Hepatocyte (in vitro differentiated cells): Measurements from ENCODE around the gene STARD13. TPM values are rescaled to one million over a fixed set of nuclear protein-coding genes. Genes with fewer than 3 reads are reported as not detected.
A peak's percentile ranks its signal among the peaks of the same experiment; 100 is the strongest.

ENCODE experiments used
- DNase-seq: peaks from one replicate; pipeline ENCODE4 v3.0.0-alpha.2; 2016; ENCODE audit warnings: low spot score
- H2AFZ ChIP-seq: fragments of 200-600 bp; sonication (generic); 2 replicates; pipeline ENCODE4 v1.6.0; 2016; ENCODE audit warnings: antibody characterized with exemption, mild to moderate bottlenecking
- H3K27ac ChIP-seq: fragments of 200-600 bp; sonication (generic); 2 replicates; pipeline ENCODE4 v1.5.1; 2016; ENCODE audit warnings: mild to moderate bottlenecking
- H3K27me3 ChIP-seq: fragments of 200-600 bp; sonication (generic); 2 replicates; pipeline ENCODE4 v1.6.1; 2016
- H3K36me3 ChIP-seq: fragments of 200-600 bp; sonication (generic); replicated peaks from 2 replicates; pipeline ENCODE4 v1.5.1; 2016; ENCODE audit warnings: low read depth; ENCODE audit not compliant: insufficient read depth
- H3K4me1 ChIP-seq: fragments of 200-600 bp; sonication (generic); 2 replicates; pipeline ENCODE4 v1.5.1; 2016; ENCODE audit warnings: mild to moderate bottlenecking, moderate library complexity; ENCODE audit not compliant: insufficient read depth
- H3K4me2 ChIP-seq: fragments of 200-600 bp; sonication (generic); 2 replicates; pipeline ENCODE4 v1.6.0; 2016
- H3K4me3 ChIP-seq: fragments of 200-600 bp; sonication (generic); 2 replicates; pipeline ENCODE4 v1.5.1; 2016; ENCODE audit warnings: mild to moderate bottlenecking
- H3K79me2 ChIP-seq: fragments of 200-600 bp; sonication (generic); 2 replicates; pipeline ENCODE4 v1.6.0; 2017; ENCODE audit warnings: mild to moderate bottlenecking
- H3K9me2 ChIP-seq: fragments of 200-600 bp; sonication (generic); replicated peaks from 2 replicates; pipeline ENCODE4 v1.6.0; 2017; ENCODE audit warnings: mild to moderate bottlenecking; ENCODE audit not compliant: insufficient read depth
- H3K9me3 ChIP-seq: fragments of 200-600 bp; sonication (generic); 2 replicates; pipeline ENCODE4 v1.5.1; 2016; ENCODE audit warnings: low read depth, mild to moderate bottlenecking
- H4K20me1 ChIP-seq: fragments of 200-600 bp; sonication (generic); 2 replicates; pipeline ENCODE4 v1.6.0; 2016; ENCODE audit warnings: mild to moderate bottlenecking; ENCODE audit not compliant: insufficient read depth, poor library complexity, severe bottlenecking
- EZH2 ChIP-seq: fragments of 200-600 bp; sonication (generic); IDR thresholded peaks from 2 replicates; pipeline ENCODE4 v1.6.1; 2016; ENCODE audit warnings: antibody characterized with exemption, mild to moderate bottlenecking, borderline replicate concordance
- EZH2phosphoT487 ChIP-seq: fragments of 200-600 bp; sonication (generic); IDR thresholded peaks from one replicate; pipeline ENCODE4 v1.6.1; 2018; ENCODE audit warnings: antibody characterized with exemption, mild to moderate bottlenecking, low read depth, moderate library complexity; ENCODE audit not compliant: unreplicated experiment, severe bottlenecking
- WGBS: methylation state at CpG from one replicate; pipeline ENCODE4 v1.1.6; 2016; ENCODE audit warnings: low lambda C conversion rate; ENCODE audit errors: missing lambda C conversion rate; 5-methylcytosine and 5-hydroxymethylcytosine counted together
- polyA plus RNA-seq: library from polyadenylated mRNA; unstranded; fragments of >200 nt; fragmentation: Nextera tagmentation; extraction: Ambion mirVana; gene quantifications from 2 replicates; pipeline ENCODE4 v1.2.1, GENCODE V29; 2016
- total RNA-seq: library from RNA; depleted of rRNA; stranded (reverse); fragments of >200 nt; gene quantifications from 2 replicates; pipeline ENCODE4 v1.2.3, GENCODE V29; 2014
- TF ChIP-seq, protein P1 (sequence below): fragments of 200-600 bp; sonication (generic); IDR thresholded peaks from 2 replicates; pipeline ENCODE4 v1.5.1; 2016; ENCODE audit warnings: antibody characterized with exemption, mild to moderate bottlenecking; ENCODE audit not compliant: poor library complexity

STARD13 gene
- total and polyA plus RNA-seq, 2 experiments from 2014 or later = 5.4 to 13.5 TPM

DNA sequence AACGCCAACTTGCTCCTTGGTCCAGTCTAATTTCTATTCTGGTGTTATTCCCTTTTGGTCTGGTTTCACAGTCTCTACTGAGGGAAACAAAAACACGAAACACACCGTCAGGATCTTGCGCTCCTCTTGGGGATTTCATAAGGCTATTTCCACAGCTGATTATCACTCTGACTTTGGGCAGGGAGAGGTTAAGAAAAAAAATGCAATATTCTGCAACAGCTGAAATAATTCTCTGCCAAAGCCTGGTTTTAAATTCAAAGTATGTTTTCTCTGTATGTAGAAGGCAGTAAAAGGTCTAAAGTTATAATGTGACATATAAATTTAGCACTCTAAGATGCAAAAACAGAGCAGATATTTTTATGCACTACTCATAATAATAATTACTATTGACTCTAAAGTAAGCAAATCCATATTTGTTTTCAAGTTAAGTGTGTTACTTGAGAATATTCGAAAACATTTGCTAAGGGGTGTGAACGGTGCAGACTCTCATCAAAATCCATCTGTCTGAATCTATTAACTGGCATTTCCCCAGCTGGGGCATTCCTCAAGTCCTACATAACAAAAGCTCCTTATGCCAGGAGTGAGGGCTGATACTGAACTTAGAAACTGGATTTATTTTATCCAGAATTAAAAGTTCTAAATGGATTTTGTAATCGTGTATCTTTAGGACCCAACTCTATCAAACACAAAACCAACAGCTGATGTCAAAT lies 38.4 kb upstream of the STARD13 start:
- H3K27ac ChIP-seq = no peak overlapping the region
- H3K9me2 ChIP-seq = no peaks in the 10 kb centered on the region
- no peak for DNase-seq
- no peaks in the 10 kb centered on the region for H3K4me1 ChIP-seq
- H4K20me1 ChIP-seq = no peaks in the 10 kb centered on the region
- H3K79me2 ChIP-seq = no peaks in the 10 kb centered on the region
- H3K9me3 ChIP-seq = no peaks in the 10 kb centered on the region
- no peak overlapping the region for H2AFZ ChIP-seq
- WGBS = 84% methylated on average over 7 of the region's 7 CpGs
- no peaks in the 10 kb centered on the region for H3K27me3 ChIP-seq
- H3K4me3 ChIP-seq = no peak overlapping the region
- no peaks in the 10 kb centered on the region for H3K36me3 ChIP-seq
- TF ChIP-seq EZH2phosphoT487 = no peak
- TF ChIP-seq EZH2 = no peak
- TF ChIP-seq, protein P1, sequence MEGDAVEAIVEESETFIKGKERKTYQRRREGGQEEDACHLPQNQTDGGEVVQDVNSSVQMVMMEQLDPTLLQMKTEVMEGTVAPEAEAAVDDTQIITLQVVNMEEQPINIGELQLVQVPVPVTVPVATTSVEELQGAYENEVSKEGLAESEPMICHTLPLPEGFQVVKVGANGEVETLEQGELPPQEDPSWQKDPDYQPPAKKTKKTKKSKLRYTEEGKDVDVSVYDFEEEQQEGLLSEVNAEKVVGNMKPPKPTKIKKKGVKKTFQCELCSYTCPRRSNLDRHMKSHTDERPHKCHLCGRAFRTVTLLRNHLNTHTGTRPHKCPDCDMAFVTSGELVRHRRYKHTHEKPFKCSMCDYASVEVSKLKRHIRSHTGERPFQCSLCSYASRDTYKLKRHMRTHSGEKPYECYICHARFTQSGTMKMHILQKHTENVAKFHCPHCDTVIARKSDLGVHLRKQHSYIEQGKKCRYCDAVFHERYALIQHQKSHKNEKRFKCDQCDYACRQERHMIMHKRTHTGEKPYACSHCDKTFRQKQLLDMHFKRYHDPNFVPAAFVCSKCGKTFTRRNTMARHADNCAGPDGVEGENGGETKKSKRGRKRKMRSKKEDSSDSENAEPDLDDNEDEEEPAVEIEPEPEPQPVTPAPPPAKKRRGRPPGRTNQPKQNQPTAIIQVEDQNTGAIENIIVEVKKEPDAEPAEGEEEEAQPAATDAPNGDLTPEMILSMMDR = no peak
- H3K4me2 ChIP-seq = peak overlapping the region; percentile 19

DNA sequence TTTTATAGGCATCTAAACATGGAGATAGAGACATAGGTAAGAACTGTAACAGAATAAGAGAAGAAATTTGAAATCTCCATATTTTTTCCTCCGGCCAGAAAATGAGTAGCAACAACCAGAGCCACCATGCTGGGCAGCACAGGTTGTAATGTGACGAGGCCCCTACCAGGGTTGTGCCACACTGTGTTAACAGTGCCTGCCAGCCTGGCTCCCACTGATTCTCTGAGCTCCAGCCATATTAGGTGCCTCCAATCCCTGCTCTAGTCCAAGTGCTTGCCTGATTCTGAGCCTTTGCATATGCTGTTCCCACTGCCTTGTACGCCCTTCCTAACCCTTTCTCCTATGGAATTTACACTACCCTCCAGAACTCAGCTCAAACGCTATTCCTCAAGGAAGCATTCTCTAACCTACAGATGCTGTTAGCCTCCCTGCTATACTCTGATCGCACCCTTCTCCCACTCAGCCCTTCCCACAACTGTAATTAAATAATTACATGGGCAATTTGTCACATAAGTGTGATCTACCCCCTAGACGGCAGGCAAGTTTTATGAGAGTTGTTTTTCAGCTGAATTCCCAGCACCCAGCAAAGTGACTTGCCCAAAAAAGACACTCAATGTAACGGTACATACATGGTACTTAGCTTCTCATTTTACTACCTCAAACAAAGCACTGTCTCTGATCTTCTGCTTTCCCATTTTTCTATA lies 37.6 kb upstream of the STARD13 start:
- no peak overlapping the region for H2AFZ ChIP-seq
- no peaks in the 10 kb centered on the region for H3K36me3 ChIP-seq
- no peaks in the 10 kb centered on the region for H3K4me1 ChIP-seq
- H3K27me3 ChIP-seq = no peaks in the 10 kb centered on the region
- peaks cover under 1% of the 10 kb centered on the region for H3K9me3 ChIP-seq
- H4K20me1 ChIP-seq = no peaks in the 10 kb centered on the region
- no peak for DNase-seq
- no peaks in the 10 kb centered on the region for H3K9me2 ChIP-seq
- no peaks in the 10 kb centered on the region for H3K79me2 ChIP-seq
- whole genome bisulfite sequencing = 87% methylated on average over 7 of the region's 7 CpGs
- peak overlapping the region; percentile 27 for H3K27ac ChIP-seq
- TF ChIP-seq, protein P1 = no peak
- no peak for TF ChIP-seq EZH2phosphoT487
- TF ChIP-seq EZH2 = no peak
- H3K4me2 ChIP-seq = no peak overlapping the region
- no peak overlapping the region for H3K4me3 ChIP-seq

DNA sequence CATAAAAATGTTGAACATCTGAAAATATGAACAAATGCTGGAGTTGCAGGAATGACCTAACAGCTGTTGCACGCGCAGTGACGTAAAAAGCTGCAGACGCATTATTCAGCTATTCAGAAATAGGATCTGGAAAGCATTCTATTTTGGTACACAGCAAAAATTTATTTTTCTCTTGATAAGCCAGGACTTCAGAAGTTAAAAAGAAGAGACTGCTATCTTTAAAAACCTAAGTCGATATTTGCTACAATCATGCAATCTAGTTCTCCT lies 36.9 kb upstream of the STARD13 start:
- peak overlapping the region; percentile 59 for H3K4me2 ChIP-seq
- peaks cover 4% of the 10 kb centered on the region for H3K9me3 ChIP-seq
- H3K79me2 ChIP-seq = no peaks in the 10 kb centered on the region
- no peak for DNase-seq
- H3K27me3 ChIP-seq = no peaks in the 10 kb centered on the region
- no peaks in the 10 kb centered on the region for H3K4me1 ChIP-seq
- no peaks in the 10 kb centered on the region for H3K9me2 ChIP-seq
- no peak overlapping the region for H3K4me3 ChIP-seq
- no peaks in the 10 kb centered on the region for H3K36me3 ChIP-seq
- peak overlapping the region; percentile 27 for H3K27ac ChIP-seq
- no peak overlapping the region for H2AFZ ChIP-seq
- no peaks in the 10 kb centered on the region for H4K20me1 ChIP-seq
- 87% methylated on average over 5 of the region's 5 CpGs for WGBS
- TF ChIP-seq EZH2 = no peak
- no peak for TF ChIP-seq EZH2phosphoT487
- TF ChIP-seq, protein P1 = no peak
